ENCODE data around the gene STX1A.
A peak's percentile ranks its signal among the peaks of the same experiment; 100 is the strongest.
"Not testable (repeated sequence)": the region's sequence is repeated elsewhere in the genome, so short reads cannot be mapped to it uniquely, and the experiment has no call there.

Gene STX1A

GRCh38 chr7:73679709-73680108 is 39.8 kb downstream of the STX1A start:
- Mint-ChIP-seq H3K27ac (no peak overlapping the region), H3K4me3 (no peak overlapping the region)
- no peak for TF ChIP-seq CTCF (IDR thresholded peaks at IDR 0.05)

GRCh38 chr7:73678862-73679261 is 40.6 kb downstream of the STX1A start:
- TF ChIP-seq CTCF (IDR thresholded peaks at IDR 0.05), result no peak
- Mint-ChIP-seq H3K27ac (peak overlapping the region; percentile 91), H3K27me3 (ENCODE audit: low read depth, poor library complexity) (peaks cover 11% of the 10 kb centered on the region), H3K4me3 (no peak overlapping the region), H3K36me3 (ENCODE audit: low read depth) (peaks cover 25% of the 10 kb centered on the region), H3K9me3 (no peaks in the 10 kb centered on the region), H3K4me1 (peaks cover 32% of the 10 kb centered on the region)
- DNase-seq, result no peak

More at GRCh38 chr7:73679709-73680108, 39.8 kb downstream of the STX1A start:
- no peak for DNase-seq
- H3K9me3 Mint-ChIP-seq, result no peaks in the 10 kb centered on the region
- H3K36me3 Mint-ChIP-seq (ENCODE audit: low read depth), result peaks cover 25% of the 10 kb centered on the region
- peaks cover 36% of the 10 kb centered on the region for H3K4me1 Mint-ChIP-seq
- H3K27me3 Mint-ChIP-seq (ENCODE audit: low read depth, poor library complexity), result peaks cover 11% of the 10 kb centered on the region

- H3K4me3 Mint-ChIP-seq, DNase-seq, H3K27ac Mint-ChIP-seq, H3K9me3 Mint-ChIP-seq: not testable (repeated sequence)
- peaks cover 29% of the 10 kb centered on the region for H3K4me1 Mint-ChIP-seq
- peaks cover 11% of the 10 kb centered on the region for H3K27me3 Mint-ChIP-seq (ENCODE audit: low read depth, poor library complexity)
- H3K36me3 Mint-ChIP-seq (ENCODE audit: low read depth), result peaks cover 34% of the 10 kb centered on the region
These were observed 43.4 kb downstream of the STX1A start for GRCh38 chr7:73676062-73676461.

GRCh38 chr7:73674468-73675124 is 44.9 kb downstream of the STX1A start:
- no peak overlapping the region for H3K27ac Mint-ChIP-seq
- no peak for TF ChIP-seq CTCF (IDR thresholded peaks at IDR 0.05)
- H3K9me3 Mint-ChIP-seq, result no peaks in the 10 kb centered on the region
- peaks cover 27% of the 10 kb centered on the region for H3K36me3 Mint-ChIP-seq (ENCODE audit: low read depth)
- peaks cover 11% of the 10 kb centered on the region for H3K27me3 Mint-ChIP-seq (ENCODE audit: low read depth, poor library complexity)
- H3K4me3 Mint-ChIP-seq, result no peak overlapping the region
- peaks cover 31% of the 10 kb centered on the region for H3K4me1 Mint-ChIP-seq
- DNase-seq, result no peak

GRCh38 chr7:73671857-73672445 is 47.5 kb downstream of the STX1A start:
- no peak for DNase-seq
- peaks cover 43% of the 10 kb centered on the region for H3K4me1 Mint-ChIP-seq
- H3K27ac Mint-ChIP-seq, result no peak overlapping the region
- H3K4me3 Mint-ChIP-seq, result no peak overlapping the region
- H3K36me3 Mint-ChIP-seq (ENCODE audit: low read depth), result peaks cover 9% of the 10 kb centered on the region
- H3K9me3 Mint-ChIP-seq, result no peaks in the 10 kb centered on the region
- no peak for TF ChIP-seq CTCF (IDR thresholded peaks at IDR 0.05)
- H3K27me3 Mint-ChIP-seq (ENCODE audit: low read depth, poor library complexity), result peaks cover 5% of the 10 kb centered on the region

- Mint-ChIP-seq H3K4me1 (peaks cover 43% of the 10 kb centered on the region), H3K27me3 (ENCODE audit: low read depth, poor library complexity) (peaks cover 4% of the 10 kb centered on the region), H3K9me3 (no peaks in the 10 kb centered on the region), H3K4me3 (no peak overlapping the region), H3K36me3 (ENCODE audit: low read depth) (peaks cover 9% of the 10 kb centered on the region), H3K27ac (no peak overlapping the region)
- no peak for TF ChIP-seq CTCF (IDR thresholded peaks at IDR 0.05)
- no peak for DNase-seq
These were observed 48.2 kb downstream of the STX1A start for GRCh38 chr7:73671322-73671661.

All from nephron progenitor cell (in vitro differentiated cells).